HCT116 (cell line): ENCODE data around the gene VSTM2L. TPM values are rescaled to one million over a fixed set of nuclear protein-coding genes. Genes with fewer than 3 reads are reported as not detected.

Source experiments
- ATAC-seq: fragments of 200-7000 bp; cut with Tn5 transposase; 2 replicates; pipeline ENCODE4 v1.9.1; 2020; ENCODE audit warnings: mild to moderate bottlenecking, moderate library complexity
- BruUV-seq: library from RNA; stranded (reverse); fragments of 400-500 nt; replicated peaks from 2 replicates; lab custom pipeline; 2021; lab: Mats Ljungman, UMichigan
- CTCF ChIA-PET: fragments of 300-600 bp; sonication (Branson Sonifier 250); formaldehyde crosslinking; loops from one replicate; lab custom pipeline; 2021; ENCODE audit warnings: antibody characterized with exemption; lab: Charles Lee
- POLR2A ChIA-PET: fragments of 300-600, 350-600 bp; sonication (Branson Sonifier 250); formaldehyde crosslinking; loops from one replicate; lab custom pipeline; 2021; ENCODE audit warnings: antibody characterized with exemption; lab: Charles Lee
- RAD21 ChIA-PET, 2 experiments: fragments of 300-600 bp; sonication (Branson Sonifier 250); formaldehyde crosslinking; loops; one replicate each; lab custom pipeline; 2023; ENCODE audit warnings: low total read pairs in 2 of 2; ENCODE audit not compliant: uncharacterized antibody in 2 of 2, unreplicated experiment in 2 of 2, low non-redundant PET in 1 of 2; lab: Charles Lee
- DNase-seq: peaks from one replicate; pipeline ENCODE4 v3.0.0-alpha.2; 2010; ENCODE audit warnings: low read depth, low spot score
- H2AFZ ChIP-seq: fragments of 200-600 bp; shearing (Covaris generic), sonication (generic); 2 replicates; pipeline ENCODE4 v1.6.1; 2017; ENCODE audit warnings: low read depth, mixed run types, mixed read lengths, antibody characterized with exemption, low read length; ENCODE audit not compliant: poor library complexity, severe bottlenecking
- H3K27ac ChIP-seq: 2 replicates; pipeline ENCODE4 v1.5.1; 2012; ENCODE audit warnings: low read depth, low read length
- H3K27me3 ChIP-seq: fragments of 200-600 bp; sonication (generic); 2 replicates; pipeline ENCODE4 v1.6.1; 2016; ENCODE audit warnings: mixed run types, low read length, mixed read lengths; ENCODE audit not compliant: insufficient read depth
- H3K36me3 ChIP-seq, 2 experiments: fragments of 200-500 bp in 1 of 2; fragments of 200-600 bp in 1 of 2; sonication (Bioruptor generic) in 1 of 2; sonication (generic) in 1 of 2; 2 replicates each; pipeline versions ENCODE4 v1.5.1 to v1.6.1; 2014 to 2016; ENCODE audit warnings: low read length in 2 of 2, inconsistent platforms in 1 of 2, mixed read lengths in 1 of 2, mixed run types in 1 of 2; ENCODE audit not compliant: insufficient read depth in 2 of 2, control insufficient read depth in 1 of 2
- H3K4me1 ChIP-seq, 2 experiments: fragments of 200-600 bp in 1 of 2; sonication (generic) in 1 of 2; 2 replicates each; pipeline versions ENCODE4 v1.5.1 to v1.6.1; 2012 to 2017; ENCODE audit warnings: low read length in 2 of 2, inconsistent platforms in 1 of 2, mild to moderate bottlenecking in 1 of 2, mixed read lengths in 1 of 2, mixed run types in 1 of 2, moderate library complexity in 1 of 2; ENCODE audit not compliant: insufficient read depth in 2 of 2, control insufficient read depth in 1 of 2
- H3K4me2 ChIP-seq: fragments of 200-600 bp; sonication (generic); 2 replicates; pipeline ENCODE4 v1.6.1; 2017; ENCODE audit warnings: mixed run types, low read length, mixed read lengths
- H3K4me3 ChIP-seq, 2 experiments: fragments of 200-600 bp in 1 of 2; sonication (generic) in 1 of 2; replicated peaks in 1 of 2; 2 replicates each; pipeline ENCODE4 v1.5.1; 2011 to 2016; ENCODE audit warnings: low read length in 2 of 2, control low read depth in 1 of 2, low read depth in 1 of 2, mild to moderate bottlenecking in 1 of 2, mixed read lengths in 1 of 2, mixed run types in 1 of 2
- H3K79me2 ChIP-seq: fragments of 200-600 bp; sonication (generic); 2 replicates; pipeline ENCODE4 v1.6.1; 2017; ENCODE audit warnings: mild to moderate bottlenecking, mixed run types, low read length, moderate library complexity, mixed read lengths; ENCODE audit not compliant: insufficient read depth
- H3K9ac ChIP-seq: fragments of 200-600 bp; sonication (generic); 2 replicates; pipeline ENCODE4 v1.6.1; 2016; ENCODE audit warnings: low read length, mixed read lengths
- H3K9me2 ChIP-seq: fragments of 200-600 bp; sonication (generic), shearing (Covaris generic); 2 replicates; pipeline ENCODE4 v1.6.1; 2017; ENCODE audit warnings: mixed run types, mild to moderate bottlenecking, moderate library complexity; ENCODE audit not compliant: insufficient read depth
- H3K9me3 ChIP-seq, 2 experiments: fragments of 200-500 bp in 1 of 2; fragments of 200-600 bp in 1 of 2; sonication (Bioruptor generic) in 1 of 2; sonication (generic) in 1 of 2; 2 replicates each; pipeline ENCODE4 v1.6.1; 2014 to 2017; ENCODE audit warnings: low read length in 2 of 2, mixed read lengths in 2 of 2, inconsistent platforms in 1 of 2, low read depth in 1 of 2, mild to moderate bottlenecking in 1 of 2, mixed run types in 1 of 2, moderate library complexity in 1 of 2; ENCODE audit not compliant: control insufficient read depth in 1 of 2, insufficient read depth in 1 of 2
- H4K20me1 ChIP-seq: fragments of 200-600 bp; sonication (generic), shearing (Covaris generic); 2 replicates; pipeline ENCODE4 v1.6.1; 2017; ENCODE audit warnings: mixed run types, mild to moderate bottlenecking, moderate library complexity; ENCODE audit not compliant: insufficient read depth
- CBX3 ChIP-seq: IDR thresholded peaks from 2 replicates; pipeline ENCODE4 v1.6.1; 2012; ENCODE audit warnings: low read depth
- CEBPB ChIP-seq: IDR thresholded peaks from 2 replicates; pipeline ENCODE4 v1.6.1; 2012; ENCODE audit warnings: low read depth
- EZH2 ChIP-seq: fragments of 200-600 bp; sonication (generic); IDR thresholded peaks from 2 replicates; pipeline ENCODE4 v1.6.1; 2017; ENCODE audit warnings: antibody characterized with exemption, mixed run types
- FOSL1 ChIP-seq: IDR thresholded peaks from 2 replicates; pipeline ENCODE4 v1.6.1; 2012; ENCODE audit warnings: low read depth
- POLR2A ChIP-seq: IDR thresholded peaks from 2 replicates; pipeline ENCODE4 v1.7.0; 2011; ENCODE audit warnings: borderline replicate concordance; ENCODE audit not compliant: insufficient read depth, insufficient read length; ENCODE audit errors: extremely low read depth
- SIN3A ChIP-seq: IDR thresholded peaks from 2 replicates; pipeline ENCODE4 v1.6.1; 2012; ENCODE audit warnings: low read depth
- YY1 ChIP-seq: IDR thresholded peaks from 2 replicates; pipeline ENCODE4 v1.6.1; 2011; ENCODE audit warnings: low read length, low read depth, moderate library complexity, mild to moderate bottlenecking; ENCODE audit not compliant: insufficient replicate concordance; ENCODE audit errors: extremely low read depth
- ZFX ChIP-seq: fragments of 450-650 bp; IDR thresholded peaks from 2 replicates; pipeline ENCODE4 v1.6.1; 2017
- intact Hi-C: fragments of 100-400 bp; cut with micrococcal nuclease; formaldehyde crosslinking; loops from 2 replicates; pipeline ENCODE4 v1.10.0; 2022
- total RNA-seq: library from RNA; stranded (reverse); gene quantifications from one replicate; pipeline ENCODE4 v1.2.1, GENCODE V29; 2021; ENCODE audit not compliant: unreplicated experiment
- TF ChIP-seq, protein P1 (sequence below), 3 experiments: fragments of 200-600 bp in 1 of 3; sonication (generic) in 1 of 3; IDR thresholded peaks in 2 of 3; conservative IDR thresholded peaks in 1 of 3; 2 replicates each; pipeline ENCODE4 v1.5.1; 2012 to 2017; ENCODE audit warnings: low read depth in 2 of 3, low read length in 2 of 3, antibody characterized with exemption in 1 of 3, borderline replicate concordance in 1 of 3, control low read depth in 1 of 3, mild to moderate bottlenecking in 1 of 3, mixed read lengths in 1 of 3, mixed run types in 1 of 3, moderate library complexity in 1 of 3; ENCODE audit not compliant: insufficient read depth in 1 of 3
- TF ChIP-seq, protein P2 (sequence below): IDR thresholded peaks from 2 replicates; pipeline ENCODE4 v1.6.1; 2012; ENCODE audit warnings: low read depth

Gene VSTM2L
- total RNA-seq, 1 experiment from 2014 or later, result 0.69 TPM

DNA sequence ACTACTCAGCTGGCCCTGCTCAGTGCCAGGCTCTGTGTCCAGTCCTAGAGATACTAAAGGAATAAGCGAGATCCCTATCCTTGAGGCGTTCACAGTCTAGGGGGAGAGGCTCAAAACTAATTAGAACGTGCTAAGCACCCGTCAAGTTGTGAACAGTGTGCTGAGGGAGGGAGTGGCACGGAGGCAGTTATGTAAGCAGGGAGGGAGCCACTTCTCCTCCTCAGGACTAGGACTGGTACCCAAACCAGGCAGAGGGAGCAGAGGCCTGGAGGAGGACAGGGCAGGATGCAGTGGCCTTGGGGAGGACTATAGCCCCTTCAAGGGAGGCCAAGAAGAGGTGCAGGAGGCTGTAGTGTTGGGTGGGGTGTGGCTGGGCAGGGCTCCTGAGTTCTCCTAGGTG, 39.6 kb upstream of the VSTM2L start:
- Histone ChIP-seq H3K27me3 (no peaks in the 10 kb centered on the region), H3K36me3 (no peaks in the 10 kb centered on the region; a peak in 2 of 4 replicates), H3K27ac (no peak overlapping the region), H3K9me2 (no peaks in the 10 kb centered on the region), H4K20me1 (no peaks in the 10 kb centered on the region), H2AFZ (no peak overlapping the region), H3K79me2 (no peaks in the 10 kb centered on the region), H3K9me3 (no peaks in the 10 kb centered on the region), H3K9ac (no peak overlapping the region), H3K4me3 (no peak overlapping the region), H3K4me2 (no peak overlapping the region), H3K4me1 (no peaks in the 10 kb centered on the region)
- intact Hi-C loops, result no loop called here
- ATAC-seq (no peak), DNase-seq (no peak)
- ChIA-PET CTCF (no interaction called here), POLR2A (no interaction called here), RAD21 (no interaction called here)
- TF ChIP-seq, protein P1, sequence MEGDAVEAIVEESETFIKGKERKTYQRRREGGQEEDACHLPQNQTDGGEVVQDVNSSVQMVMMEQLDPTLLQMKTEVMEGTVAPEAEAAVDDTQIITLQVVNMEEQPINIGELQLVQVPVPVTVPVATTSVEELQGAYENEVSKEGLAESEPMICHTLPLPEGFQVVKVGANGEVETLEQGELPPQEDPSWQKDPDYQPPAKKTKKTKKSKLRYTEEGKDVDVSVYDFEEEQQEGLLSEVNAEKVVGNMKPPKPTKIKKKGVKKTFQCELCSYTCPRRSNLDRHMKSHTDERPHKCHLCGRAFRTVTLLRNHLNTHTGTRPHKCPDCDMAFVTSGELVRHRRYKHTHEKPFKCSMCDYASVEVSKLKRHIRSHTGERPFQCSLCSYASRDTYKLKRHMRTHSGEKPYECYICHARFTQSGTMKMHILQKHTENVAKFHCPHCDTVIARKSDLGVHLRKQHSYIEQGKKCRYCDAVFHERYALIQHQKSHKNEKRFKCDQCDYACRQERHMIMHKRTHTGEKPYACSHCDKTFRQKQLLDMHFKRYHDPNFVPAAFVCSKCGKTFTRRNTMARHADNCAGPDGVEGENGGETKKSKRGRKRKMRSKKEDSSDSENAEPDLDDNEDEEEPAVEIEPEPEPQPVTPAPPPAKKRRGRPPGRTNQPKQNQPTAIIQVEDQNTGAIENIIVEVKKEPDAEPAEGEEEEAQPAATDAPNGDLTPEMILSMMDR (IDR thresholded peaks at IDR 0.05 in 2 of 3, conservative IDR thresholded peaks at IDR 0.05 in 1 of 3; ENCODE audit: borderline replicate concordance in 1 of 3, insufficient read depth in 1 of 3, low read depth in 2 of 3, low read length in 2 of 3), result no peak
- no peak for TF ChIP-seq POLR2A
- BruUV-seq, result no TSS peak

DNA sequence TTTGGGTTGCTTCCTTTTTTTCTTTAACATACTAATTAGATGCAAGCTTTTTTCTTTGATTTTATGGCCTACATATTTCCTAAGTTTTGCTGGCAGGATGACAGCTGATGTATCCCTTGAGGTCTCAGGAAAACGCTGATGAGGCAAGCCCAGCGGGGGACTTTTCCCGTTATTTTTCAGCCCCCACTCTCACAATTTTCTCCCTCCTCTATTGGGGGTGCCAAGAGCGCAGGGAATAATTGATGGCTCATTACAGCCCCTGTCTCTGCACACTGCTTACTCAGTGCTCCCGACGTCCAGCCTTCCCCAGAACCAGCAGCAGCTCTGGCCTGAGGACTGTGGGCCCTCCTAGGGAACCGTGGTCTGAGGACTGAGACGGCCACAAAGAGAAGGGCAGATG, 38.6 kb upstream of the VSTM2L start:
- CTCF ChIA-PET, result no interaction called here
- no peaks in the 10 kb centered on the region for H4K20me1 ChIP-seq
- H3K4me2 ChIP-seq, result no peak overlapping the region
- BruUV-seq, result no TSS peak
- H3K79me2 ChIP-seq, result no peaks in the 10 kb centered on the region
- H3K27me3 ChIP-seq, result no peaks in the 10 kb centered on the region
- DNase-seq (no peak), ATAC-seq (no peak)
- H3K27ac ChIP-seq, result no peak overlapping the region
- intact Hi-C loops, result no loop called here
- POLR2A ChIA-PET, result no interaction called here
- RAD21 ChIA-PET, result no interaction called here
- no peaks in the 10 kb centered on the region for H3K9me3 ChIP-seq
- no peak overlapping the region for H2AFZ ChIP-seq
- no peaks in the 10 kb centered on the region for H3K9me2 ChIP-seq
- H3K36me3 ChIP-seq, result no peaks in the 10 kb centered on the region; a peak in 2 of 4 replicates
- H3K4me1 ChIP-seq, result no peaks in the 10 kb centered on the region
- no peak overlapping the region for H3K9ac ChIP-seq
- H3K4me3 ChIP-seq, result no peak overlapping the region
- no peak for TF ChIP-seq EZH2
- TF ChIP-seq ZFX, result no peak
- TF ChIP-seq SIN3A, result no peak
- TF ChIP-seq, protein P2, sequence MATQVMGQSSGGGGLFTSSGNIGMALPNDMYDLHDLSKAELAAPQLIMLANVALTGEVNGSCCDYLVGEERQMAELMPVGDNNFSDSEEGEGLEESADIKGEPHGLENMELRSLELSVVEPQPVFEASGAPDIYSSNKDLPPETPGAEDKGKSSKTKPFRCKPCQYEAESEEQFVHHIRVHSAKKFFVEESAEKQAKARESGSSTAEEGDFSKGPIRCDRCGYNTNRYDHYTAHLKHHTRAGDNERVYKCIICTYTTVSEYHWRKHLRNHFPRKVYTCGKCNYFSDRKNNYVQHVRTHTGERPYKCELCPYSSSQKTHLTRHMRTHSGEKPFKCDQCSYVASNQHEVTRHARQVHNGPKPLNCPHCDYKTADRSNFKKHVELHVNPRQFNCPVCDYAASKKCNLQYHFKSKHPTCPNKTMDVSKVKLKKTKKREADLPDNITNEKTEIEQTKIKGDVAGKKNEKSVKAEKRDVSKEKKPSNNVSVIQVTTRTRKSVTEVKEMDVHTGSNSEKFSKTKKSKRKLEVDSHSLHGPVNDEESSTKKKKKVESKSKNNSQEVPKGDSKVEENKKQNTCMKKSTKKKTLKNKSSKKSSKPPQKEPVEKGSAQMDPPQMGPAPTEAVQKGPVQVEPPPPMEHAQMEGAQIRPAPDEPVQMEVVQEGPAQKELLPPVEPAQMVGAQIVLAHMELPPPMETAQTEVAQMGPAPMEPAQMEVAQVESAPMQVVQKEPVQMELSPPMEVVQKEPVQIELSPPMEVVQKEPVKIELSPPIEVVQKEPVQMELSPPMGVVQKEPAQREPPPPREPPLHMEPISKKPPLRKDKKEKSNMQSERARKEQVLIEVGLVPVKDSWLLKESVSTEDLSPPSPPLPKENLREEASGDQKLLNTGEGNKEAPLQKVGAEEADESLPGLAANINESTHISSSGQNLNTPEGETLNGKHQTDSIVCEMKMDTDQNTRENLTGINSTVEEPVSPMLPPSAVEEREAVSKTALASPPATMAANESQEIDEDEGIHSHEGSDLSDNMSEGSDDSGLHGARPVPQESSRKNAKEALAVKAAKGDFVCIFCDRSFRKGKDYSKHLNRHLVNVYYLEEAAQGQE, result no peak
- TF ChIP-seq YY1, result no peak
- no peak for TF ChIP-seq CEBPB
- TF ChIP-seq FOSL1, result no peak
- TF ChIP-seq, protein P1 (IDR thresholded peaks at IDR 0.05 in 2 of 3, conservative IDR thresholded peaks at IDR 0.05 in 1 of 3; ENCODE audit: borderline replicate concordance in 1 of 3, insufficient read depth in 1 of 3, low read depth in 2 of 3, low read length in 2 of 3), result no peak
- no peak for TF ChIP-seq CBX3
